ENCODE measurements around the gene DAGLA.

Gene DAGLA

DNA sequence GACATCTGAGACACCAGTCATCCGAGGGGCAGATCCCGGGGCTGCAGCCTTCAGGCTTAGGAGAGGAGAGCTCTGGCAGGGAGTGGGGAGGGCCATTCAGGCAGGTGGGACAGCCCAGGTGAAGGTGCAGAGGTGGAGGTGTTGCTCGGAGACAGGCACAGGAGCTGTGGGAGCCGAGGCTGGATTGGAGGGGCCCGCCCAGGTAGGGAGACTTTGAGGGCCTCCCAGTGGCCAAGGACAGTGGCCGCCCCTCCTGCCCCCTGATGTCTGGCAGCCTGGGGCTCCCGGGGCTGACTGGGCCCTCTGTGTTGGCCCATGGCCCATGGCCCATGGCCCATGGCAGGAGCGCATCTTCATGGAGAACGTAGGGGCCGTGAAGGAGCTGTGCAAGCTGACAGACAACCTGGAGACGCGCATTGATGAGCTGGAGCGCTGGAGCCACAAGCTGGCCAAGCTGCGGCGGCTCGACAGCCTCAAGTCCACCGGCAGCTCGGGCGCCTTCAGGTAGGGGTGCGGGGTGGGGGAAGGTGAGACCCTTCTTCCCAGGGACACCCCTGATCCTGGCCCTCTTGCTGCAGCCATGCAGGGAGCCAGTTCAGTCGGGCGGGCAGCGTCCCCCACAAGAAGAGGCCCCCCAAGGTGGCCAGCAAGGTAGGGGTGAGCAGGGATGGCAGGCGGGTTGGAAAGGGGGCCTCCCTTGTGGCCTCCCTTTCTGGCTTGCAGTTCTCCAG lies 98.9 kb downstream of the DAGLA start:
- no peak overlapping the region for H3K27ac ChIP-seq
- no peak for TF ChIP-seq ZFX (IDR thresholded peaks at IDR 0.05)
- TF ChIP-seq, protein P1, sequence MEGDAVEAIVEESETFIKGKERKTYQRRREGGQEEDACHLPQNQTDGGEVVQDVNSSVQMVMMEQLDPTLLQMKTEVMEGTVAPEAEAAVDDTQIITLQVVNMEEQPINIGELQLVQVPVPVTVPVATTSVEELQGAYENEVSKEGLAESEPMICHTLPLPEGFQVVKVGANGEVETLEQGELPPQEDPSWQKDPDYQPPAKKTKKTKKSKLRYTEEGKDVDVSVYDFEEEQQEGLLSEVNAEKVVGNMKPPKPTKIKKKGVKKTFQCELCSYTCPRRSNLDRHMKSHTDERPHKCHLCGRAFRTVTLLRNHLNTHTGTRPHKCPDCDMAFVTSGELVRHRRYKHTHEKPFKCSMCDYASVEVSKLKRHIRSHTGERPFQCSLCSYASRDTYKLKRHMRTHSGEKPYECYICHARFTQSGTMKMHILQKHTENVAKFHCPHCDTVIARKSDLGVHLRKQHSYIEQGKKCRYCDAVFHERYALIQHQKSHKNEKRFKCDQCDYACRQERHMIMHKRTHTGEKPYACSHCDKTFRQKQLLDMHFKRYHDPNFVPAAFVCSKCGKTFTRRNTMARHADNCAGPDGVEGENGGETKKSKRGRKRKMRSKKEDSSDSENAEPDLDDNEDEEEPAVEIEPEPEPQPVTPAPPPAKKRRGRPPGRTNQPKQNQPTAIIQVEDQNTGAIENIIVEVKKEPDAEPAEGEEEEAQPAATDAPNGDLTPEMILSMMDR (conservative IDR thresholded peaks at IDR 0.05), result no peak

DNA sequence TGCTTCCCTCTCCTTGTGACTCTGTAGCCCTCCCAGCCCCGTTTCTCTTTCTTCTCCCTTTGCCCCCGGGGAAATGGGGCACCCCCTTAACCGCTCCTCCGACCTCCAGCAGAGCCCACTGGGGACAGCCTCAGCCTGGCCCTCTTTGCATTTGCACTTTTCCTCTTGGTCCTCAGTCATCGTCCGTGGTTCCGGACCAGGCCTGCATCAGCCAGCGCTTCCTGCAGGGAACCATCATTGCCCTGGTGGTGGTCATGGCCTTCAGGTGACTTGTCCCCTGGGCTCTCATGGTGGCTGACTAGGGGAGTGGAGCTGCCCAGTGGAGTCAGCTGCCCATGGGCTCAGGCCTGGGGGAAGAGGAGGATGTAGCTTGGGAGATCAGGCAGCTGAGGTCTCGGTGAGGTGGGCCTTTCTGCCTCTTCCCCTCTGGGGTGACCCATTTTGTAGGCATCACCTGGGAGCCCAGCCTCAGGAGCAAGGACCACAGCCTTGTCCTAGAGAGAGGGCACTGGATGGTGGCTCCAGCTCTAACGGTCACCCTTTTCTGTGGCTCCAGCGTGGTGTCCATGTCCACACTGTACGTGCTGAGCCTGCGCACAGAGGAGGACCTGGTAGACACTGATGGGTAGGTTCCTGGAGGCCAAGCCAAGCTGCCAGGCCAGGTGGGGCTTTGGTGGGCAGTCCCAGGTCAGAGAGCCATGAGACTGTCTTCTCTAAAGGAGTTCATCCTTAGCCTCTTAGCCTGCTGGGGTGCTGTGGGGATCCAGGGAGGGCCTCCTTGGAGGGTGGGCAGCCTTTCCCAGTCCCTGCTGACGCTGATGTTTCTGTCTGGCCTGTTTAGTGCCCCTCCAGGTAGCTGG lies 99.7 kb downstream of the DAGLA start:
- TF ChIP-seq, protein P1 (conservative IDR thresholded peaks at IDR 0.05), result no peak
- no peak for TF ChIP-seq ZFX (IDR thresholded peaks at IDR 0.05)
- H3K27ac ChIP-seq, result no peak overlapping the region

DNA sequence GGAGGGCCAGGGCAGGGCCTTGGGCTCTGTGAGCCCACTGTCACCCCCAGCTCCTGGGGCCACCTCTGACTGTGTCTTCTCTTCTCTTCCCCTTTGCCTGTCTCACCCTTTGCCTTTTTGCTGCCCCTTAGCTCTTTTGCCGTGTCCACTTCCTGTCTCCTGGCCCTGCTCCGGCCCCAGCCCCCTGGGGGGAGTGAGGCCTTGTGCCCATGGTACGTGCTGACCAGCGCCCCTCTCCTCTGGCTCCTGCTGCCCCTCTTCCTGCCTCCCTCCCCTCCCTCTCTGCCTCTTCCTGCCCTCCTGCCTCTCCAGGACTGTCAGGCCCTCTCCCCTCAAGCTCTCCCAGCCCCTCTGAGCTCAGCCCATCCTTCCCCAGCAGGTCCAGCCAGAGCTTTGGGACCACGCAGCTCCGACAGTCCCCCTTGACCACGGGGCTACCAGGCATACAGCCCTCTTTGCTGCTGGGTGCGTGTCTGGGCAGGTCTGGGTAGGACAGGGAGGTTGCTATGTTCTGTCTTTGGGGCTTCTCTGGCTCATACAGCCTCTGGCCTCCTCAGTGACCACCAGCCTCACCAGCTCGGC lies 100.5 kb downstream of the DAGLA start:
- no peak overlapping the region for H3K27ac ChIP-seq
- no peak for TF ChIP-seq ZFX (IDR thresholded peaks at IDR 0.05)
- TF ChIP-seq, protein P1 (conservative IDR thresholded peaks at IDR 0.05), result no peak

DNA sequence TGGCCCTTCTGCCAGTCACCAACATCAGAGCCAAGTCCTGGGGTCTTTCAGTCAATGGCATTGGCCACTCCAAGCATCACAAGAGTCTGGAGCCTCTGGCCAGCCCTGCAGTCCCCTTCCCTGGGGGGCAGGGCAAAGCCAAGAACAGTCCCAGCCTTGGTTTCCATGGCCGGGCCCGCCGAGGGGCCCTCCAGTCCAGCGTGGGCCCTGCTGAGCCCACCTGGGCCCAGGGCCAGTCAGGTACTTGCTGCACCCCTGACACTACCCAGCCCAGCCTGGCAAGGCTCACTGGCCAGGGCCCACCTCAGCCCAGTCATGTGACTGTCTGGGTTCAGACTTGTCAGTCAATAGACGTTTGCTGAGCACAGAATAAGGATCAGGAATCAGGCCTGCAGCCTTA lies 101.4 kb downstream of the DAGLA start:
- H3K27ac ChIP-seq, result no peak overlapping the region
- TF ChIP-seq, protein P1 (conservative IDR thresholded peaks at IDR 0.05), result no peak
- no peak for TF ChIP-seq ZFX (IDR thresholded peaks at IDR 0.05)

DNA sequence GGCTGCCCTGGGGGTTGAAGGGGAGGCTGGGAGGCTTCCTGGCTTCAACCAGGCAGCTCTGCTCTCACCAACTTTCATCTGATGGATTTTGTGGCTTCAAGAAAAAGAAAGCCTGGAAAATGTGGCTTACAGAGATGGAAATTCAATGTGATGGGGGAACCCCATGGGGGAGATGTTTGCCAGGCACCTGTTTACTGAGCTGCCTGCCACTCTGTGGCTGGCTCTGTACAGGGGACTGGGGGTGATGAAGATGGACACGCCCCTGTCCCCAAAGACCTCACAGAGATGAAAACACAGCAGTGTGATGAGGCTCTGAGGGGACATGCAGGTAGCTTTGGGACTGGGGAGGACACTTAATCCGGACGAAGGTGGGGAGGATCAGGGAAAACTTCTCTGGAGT lies 102.1 kb downstream of the DAGLA start:
- TF ChIP-seq, protein P1 (conservative IDR thresholded peaks at IDR 0.05), result no peak
- H3K27ac ChIP-seq, result no peak overlapping the region

GRCh38 chr11:61782841-61783240 lies 102.7 kb downstream of the DAGLA start:
- H3K27ac ChIP-seq, result no peak overlapping the region
- TF ChIP-seq, protein P1 (conservative IDR thresholded peaks at IDR 0.05), result no peak
- no peak for TF ChIP-seq ZFX (IDR thresholded peaks at IDR 0.05)
